ENCODE results near the gene KLHL36.

Gene KLHL36

GRCh38 chr16:84648595-84649510 is 542 bp downstream of the KLHL36 start:
- no peak for DNase-seq

- no peak for DNase-seq
Measured at GRCh38 chr16:84649511-84649861, 1.2 kb downstream of the KLHL36 start.

GRCh38 chr16:84650062-84650991 is 2.0 kb downstream of the KLHL36 start:
- DNase-seq: no peak

GRCh38 chr16:84652566-84652965 is 4.3 kb downstream of the KLHL36 start:
- no peak for DNase-seq

GRCh38 chr16:84654238-84654637 is 5.9 kb downstream of the KLHL36 start:
- no peak for DNase-seq

- no peak for DNase-seq
Measured at GRCh38 chr16:84654998-84655397, 6.7 kb downstream of the KLHL36 start.

- no peak for DNase-seq
Measured at GRCh38 chr16:84656649-84657048, 8.3 kb downstream of the KLHL36 start.

GRCh38 chr16:84657229-84657837 is 9.0 kb downstream of the KLHL36 start:
- DNase-seq: no peak

GRCh38 chr16:84658690-84659089 is 10.4 kb downstream of the KLHL36 start:
- no peak for DNase-seq

- DNase-seq: no peak
Measured at GRCh38 chr16:84659656-84660300, 11.5 kb downstream of the KLHL36 start.

GRCh38 chr16:84660973-84661372 is 12.7 kb downstream of the KLHL36 start:
- DNase-seq: no peak

- DNase-seq: no peak
Measured at GRCh38 chr16:84661418-84662060, 13.2 kb downstream of the KLHL36 start.

GRCh38 chr16:84662471-84662870 is 14.2 kb downstream of the KLHL36 start:
- DNase-seq: no peak

GRCh38 chr16:84663433-84664101 is 15.3 kb downstream of the KLHL36 start:
- no peak for DNase-seq

- no peak for DNase-seq
Measured at GRCh38 chr16:84665359-84665758, 17.0 kb downstream of the KLHL36 start.

- no peak for DNase-seq
Measured at GRCh38 chr16:84665843-84666242, 17.5 kb downstream of the KLHL36 start.

- DNase-seq: no peak
Measured at GRCh38 chr16:84667600-84668309, 19.4 kb downstream of the KLHL36 start.

GRCh38 chr16:84670063-84670462 is 21.8 kb downstream of the KLHL36 start:
- DNase-seq: no peak

- DNase-seq: peak; percentile 58
Measured at GRCh38 chr16:84672276-84673202, 24.2 kb downstream of the KLHL36 start.

GRCh38 chr16:84673203-84673535 is 24.9 kb downstream of the KLHL36 start:
- DNase-seq: no peak
